ENCODE measurements around the gene SURF4. TPM values are rescaled to one million over a fixed set of nuclear protein-coding genes. Genes with fewer than 3 reads are reported as not detected.

Gene SURF4
- total and polyA plus RNA-seq, 2 of the 13 experiments (the other 11 are each of a cell fraction or from before 2014, with no cell fraction given), result 220 to 265 TPM

GRCh38 chr9:133402689-133403088 is 26.8 kb upstream of the SURF4 start:
- no peaks in the 10 kb centered on the region for H3K27me3 ChIP-seq (ENCODE audit: control insufficient read depth in 1 of 2, insufficient read depth in 2 of 2, low read length in 2 of 2)
- no peak overlapping the region for H3K4me2 ChIP-seq (ENCODE audit: low read depth, low read length)
- CTCF ChIA-PET (ENCODE audit: low intra/inter-chr PET ratio, low total read pairs), result interaction anchor here (1.3 kb wide), 1 partner anchor 46 kb away, joined by 3 read pairs; the partner anchor contains the start of genes SURF1 and SURF2
- H3K36me3 ChIP-seq (replicated peaks in 1 of 2; ENCODE audit: control insufficient read depth in 1 of 2, insufficient read depth in 2 of 2, low read length in 2 of 2), result peaks cover 11 to 26% of the 10 kb centered on the region in 2 experiments; a peak in 4 of 5 replicates
- DNase-seq (ENCODE audit: low spot score) (no peak), ATAC-seq (no peak), FAIRE-seq (no peak)
- in situ Hi-C loops (cut with HindIII; ENCODE audit: extremely low pct_ligation_motif_present, low pct_unique_long_range_greater_than_20kb), result no loop called here
- peaks cover 12% of the 10 kb centered on the region for H3K4me1 ChIP-seq (ENCODE audit: insufficient read depth, low read length)
- no TSS peak for BruUV-seq (replicated peaks)
- H3K79me2 ChIP-seq (ENCODE audit: insufficient read depth, low read length), result no peaks in the 10 kb centered on the region
- POLR2A ChIA-PET, result interaction anchor here (1.0 kb wide), 1 partner anchor 39 kb away, joined by 4 read pairs; no protein-coding TSS in a partner anchor
- TF ChIP-seq ZNF263 (CRISPR knock-in tag; IDR thresholded peaks at IDR 0.05), result peak; percentile 81
- peak in 1 of 2 experiments; percentile 3; a peak in 1 of 4 replicates for TF ChIP-seq POLR2A (IDR thresholded peaks at IDR 0.05; ENCODE audit: insufficient read depth in 1 of 2, low read depth in 2 of 2, low read length in 2 of 2)
- peak; percentile 66 for TF ChIP-seq AGO2 (optimal IDR thresholded peaks at IDR 0.05; ENCODE audit: low read depth, low read length)
- no peak for TF ChIP-seq MXD1 (CRISPR knock-in tag; IDR thresholded peaks at IDR 0.05)
- TF ChIP-seq SPEN (CRISPR knock-in tag; IDR thresholded peaks at IDR 0.05; ENCODE audit: low read depth), result no peak
- H3K4me3 ChIP-seq (replicated peaks in 1 of 3; ENCODE audit: insufficient read depth in 1 of 3, low read depth in 2 of 3, low read length in 3 of 3), result no peak overlapping the region
- no peak overlapping the region for H3K27ac ChIP-seq (ENCODE audit: extremely low read length, insufficient read depth, low read length)
- 0 out of 2 replicates have a peak, but pooled peaks cover 4% of the 10 kb centered on the region for H4K20me1 ChIP-seq (ENCODE audit: insufficient read depth, low read length)
- H2AFZ ChIP-seq (ENCODE audit: low read length), result no peak overlapping the region
- H3K9ac ChIP-seq (ENCODE audit: insufficient read depth, low read depth, low read length), result no peak overlapping the region
- intact Hi-C loops (cut with micrococcal nuclease; ENCODE audit: unreplicated experiment), result no loop called here
- no peaks in the 10 kb centered on the region for H3K9me3 ChIP-seq (ENCODE audit: low read length)
- WGBS (ENCODE audit: low lambda C conversion rate), result no CpG with 5 or more reads among the region's 7 CpGs

GRCh38 chr9:133401588-133401987 is 25.7 kb upstream of the SURF4 start:
- H3K36me3 ChIP-seq (replicated peaks in 1 of 2; ENCODE audit: control insufficient read depth in 1 of 2, insufficient read depth in 2 of 2, low read length in 2 of 2), result peaks cover 10 to 16% of the 10 kb centered on the region in 2 experiments; a peak in 4 of 5 replicates
- ATAC-seq (no peak), FAIRE-seq (no peak), DNase-seq (ENCODE audit: low spot score) (no peak)
- no peaks in the 10 kb centered on the region for H3K79me2 ChIP-seq (ENCODE audit: insufficient read depth, low read length)
- H2AFZ ChIP-seq (ENCODE audit: low read length), result no peak overlapping the region
- intact Hi-C loops (cut with micrococcal nuclease; ENCODE audit: unreplicated experiment), result no loop called here
- no peak overlapping the region for H3K4me2 ChIP-seq (ENCODE audit: low read depth, low read length)
- H3K9ac ChIP-seq (ENCODE audit: insufficient read depth, low read depth, low read length), result no peak overlapping the region
- ChIA-PET POLR2A (no interaction called here), CTCF (ENCODE audit: low intra/inter-chr PET ratio, low total read pairs) (no interaction called here)
- H3K4me3 ChIP-seq (replicated peaks in 1 of 3; ENCODE audit: insufficient read depth in 1 of 3, low read depth in 2 of 3, low read length in 3 of 3), result no peak overlapping the region
- 0 out of 2 replicates have a peak, but pooled peaks cover 4% of the 10 kb centered on the region for H4K20me1 ChIP-seq (ENCODE audit: insufficient read depth, low read length)
- no peak overlapping the region for H3K27ac ChIP-seq (ENCODE audit: extremely low read length, insufficient read depth, low read length)
- peaks cover 20% of the 10 kb centered on the region for H3K4me1 ChIP-seq (ENCODE audit: insufficient read depth, low read length)
- WGBS (ENCODE audit: low lambda C conversion rate), result 100% methylated on average over 1 of the region's 6 CpGs
- H3K27me3 ChIP-seq (ENCODE audit: control insufficient read depth in 1 of 2, insufficient read depth in 2 of 2, low read length in 2 of 2), result no peaks in the 10 kb centered on the region
- BruUV-seq (replicated peaks), result no TSS peak
- H3K9me3 ChIP-seq (ENCODE audit: low read length), result no peaks in the 10 kb centered on the region
- in situ Hi-C loops (cut with HindIII; ENCODE audit: extremely low pct_ligation_motif_present, low pct_unique_long_range_greater_than_20kb), result no loop called here
- TF ChIP-seq MAFK (conservative IDR thresholded peaks at IDR 0.05 in 1 of 2, IDR thresholded peaks at IDR 0.05 in 1 of 2; ENCODE audit: low read length in 2 of 2) (no peak), EZH2 (conservative IDR thresholded peaks at IDR 0.05; ENCODE audit: low read depth, low read length) (no peak), HNF1A (IDR thresholded peaks at IDR 0.05; ENCODE audit: low read depth) (no peak), HNF1A (CRISPR knock-in tag; IDR thresholded peaks at IDR 0.05; ENCODE audit: borderline replicate concordance) (no peak), POLR2A (IDR thresholded peaks at IDR 0.05; ENCODE audit: insufficient read depth in 1 of 2, low read depth in 2 of 2, low read length in 2 of 2) (0 out of 4 replicates have a peak, but pooled peaks of 1 of the 2 experiments have one; percentile 30), ATF6 (CRISPR knock-in tag; conservative IDR thresholded peaks at IDR 0.05) (no peak), POLR2G (IDR thresholded peaks at IDR 0.05; ENCODE audit: low read depth, low read length) (0 out of 2 replicates have a peak, but pooled peaks have one; percentile 29), PHF5A (CRISPR knock-in tag; IDR thresholded peaks at IDR 0.05; ENCODE audit: low read depth, unreplicated experiment) (no peak)
